Left lung (tissue), 10 donors: ENCODE measurements around the gene TRPV2. TPM values are rescaled to one million over a fixed set of nuclear protein-coding genes. Genes with fewer than 3 reads are reported as not detected.

ENCODE experiments used
- ATAC-seq: fragments of 200-7000 bp; cut with Tn5 transposase; one replicate; pipeline ENCODE4 v1.9.1; 2020; ENCODE audit warnings: moderate library complexity
- DNase-seq, 4 donors: peaks; one replicate each; pipeline ENCODE4 v3.0.0-alpha.2; 2013 to 2020
- H3K27ac ChIP-seq, 2 donors: fragments of 200-600 bp; sonication (generic) in 1 of 2; one replicate each; pipeline versions ENCODE4 v1.5.0 to v1.8.0; 2020 to 2021
- H3K27me3 ChIP-seq, 2 donors: fragments of 200-600 bp; sonication (generic) in 1 of 2; one replicate each; pipeline versions ENCODE4 v1.5.0 to v1.8.0; 2020 to 2021
- H3K36me3 ChIP-seq, 2 donors: fragments of 200-600 bp; sonication (generic) in 1 of 2; one replicate each; pipeline versions ENCODE4 v1.5.0 to v1.8.0; 2020 to 2021
- H3K4me1 ChIP-seq, 2 donors: fragments of 200-600 bp; one replicate each; pipeline ENCODE4 v1.8.0; 2021
- H3K4me3 ChIP-seq, 2 donors: fragments of 200-600 bp; sonication (generic) in 1 of 2; one replicate each; pipeline versions ENCODE4 v1.5.0 to v1.8.0; 2020 to 2021; ENCODE audit warnings: mild to moderate bottlenecking in 1 of 2
- H3K9me3 ChIP-seq, 2 donors: fragments of 200-600 bp; sonication (generic) in 1 of 2; one replicate each; pipeline versions ENCODE4 v1.5.0 to v1.8.0; 2020 to 2021
- intact Hi-C, 2 donors: fragments of 100-400 bp; cut with DNase I; formaldehyde crosslinking; loops; one replicate each; pipeline versions ENCODE4 v1.11.2 to v1.14.2; 2022
- polyA plus RNA-seq, 6 donors: library from polyadenylated mRNA; unstranded; fragments of 120-200 nt; gene quantifications; one replicate each; pipeline ENCODE4 v1.2.1, GENCODE V29; 2013; ENCODE audit not compliant: insufficient read length in 6 of 6
- total RNA-seq, 2 donors: library from RNA; stranded (reverse); fragmentation: NEBNext Ultra II Directional; extraction: Animal tissue kit (Norgen Biotek cat#: 25700); gene quantifications; one replicate each; pipeline ENCODE4 v1.2.1, GENCODE V29; 2021
- TF ChIP-seq, protein P1 (sequence below), 2 donors: fragments of 200-600 bp; sonication (generic) in 1 of 2; IDR thresholded peaks; one replicate each; pipeline versions ENCODE4 v1.5.0 to v1.8.0; 2021; ENCODE audit warnings: antibody characterized with exemption in 2 of 2
- donor health status: DM: no; HTN: yes; CAD: no.
- donor health status: DM: no; HTN: no; CAD: no.

Gene TRPV2
- total and polyA plus RNA-seq, 8 donors, result 9.2 to 97.7 (median 12.2) TPM

DNA sequence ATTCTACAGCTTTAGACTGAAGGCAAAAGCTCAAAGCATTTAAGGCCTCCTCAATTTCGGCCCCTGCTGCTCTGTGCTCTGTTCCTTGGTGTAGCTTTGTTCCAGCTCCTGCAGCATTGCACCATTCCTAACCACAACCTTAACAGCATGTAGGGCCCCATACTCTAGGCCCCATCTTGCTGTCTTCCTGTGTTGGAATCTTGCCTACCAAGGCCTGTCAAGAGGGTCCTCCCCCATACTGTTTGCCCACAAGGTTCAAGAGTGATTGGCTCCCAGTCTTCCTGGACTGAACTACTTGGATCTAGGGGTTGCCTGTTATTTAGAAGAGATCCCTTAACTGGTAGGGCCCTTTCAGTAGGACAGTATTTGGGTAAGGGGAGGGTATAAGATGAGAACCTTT, 26.8 kb downstream of the TRPV2 start:
- H3K4me1 ChIP-seq, result peaks cover 24 to 58% of the 10 kb centered on the region in 2 donors

DNA sequence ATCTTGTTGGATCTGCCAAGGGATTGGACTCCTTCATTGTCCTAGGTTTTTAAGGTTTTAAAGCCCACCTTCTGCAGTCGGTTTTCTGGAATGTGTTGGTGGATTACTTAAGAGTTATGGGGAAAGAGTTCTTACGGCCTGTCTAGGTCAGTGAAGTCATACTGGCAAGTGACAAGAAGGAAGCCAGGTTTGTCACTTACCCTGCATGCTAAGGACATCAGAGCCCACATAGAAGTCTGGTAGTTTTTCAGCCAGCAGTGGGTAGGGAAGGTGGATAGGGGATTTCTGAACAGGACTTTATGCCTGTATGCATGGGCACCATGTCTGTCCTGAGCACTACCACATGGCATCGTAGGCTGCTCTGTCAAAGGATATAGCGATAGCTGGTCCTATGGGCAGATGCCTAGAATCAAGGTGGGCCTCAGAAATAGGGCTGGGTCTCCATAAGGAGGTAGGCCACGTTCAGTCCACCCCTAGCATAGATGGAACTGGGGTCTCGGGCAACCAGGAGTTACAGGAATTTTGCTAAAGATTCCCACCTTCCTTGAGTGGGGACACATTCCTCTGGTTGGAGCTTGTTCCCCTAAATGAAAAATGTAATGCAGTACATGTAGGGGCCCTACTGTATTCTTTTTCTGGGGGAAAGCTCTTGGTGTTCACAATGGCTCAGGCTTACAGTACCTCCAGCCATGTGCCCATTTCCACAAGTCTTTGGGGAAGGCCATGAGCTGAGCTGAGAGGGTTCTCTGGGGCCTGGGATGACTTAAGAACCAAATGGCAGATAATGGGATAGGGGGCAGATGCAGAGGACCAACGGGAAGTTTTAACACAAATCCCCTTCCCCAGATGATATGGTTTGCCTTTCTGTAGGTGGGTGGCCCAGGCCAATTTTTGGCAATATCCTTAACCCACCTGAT, 27.5 kb downstream of the TRPV2 start:
- no peaks in the 10 kb centered on the region for H3K27me3 ChIP-seq

More for the DNA sequence above, 26.8 kb downstream of the TRPV2 start:
- intact Hi-C loops, result no loop called here
- H3K36me3 ChIP-seq, result peaks cover 0 to 65% of the 10 kb centered on the region in 2 donors
- peak overlapping the region in 1 of 2 donors; percentile 98 for H3K4me3 ChIP-seq
- H3K9me3 ChIP-seq, result no peaks in the 10 kb centered on the region
- TF ChIP-seq, protein P1, sequence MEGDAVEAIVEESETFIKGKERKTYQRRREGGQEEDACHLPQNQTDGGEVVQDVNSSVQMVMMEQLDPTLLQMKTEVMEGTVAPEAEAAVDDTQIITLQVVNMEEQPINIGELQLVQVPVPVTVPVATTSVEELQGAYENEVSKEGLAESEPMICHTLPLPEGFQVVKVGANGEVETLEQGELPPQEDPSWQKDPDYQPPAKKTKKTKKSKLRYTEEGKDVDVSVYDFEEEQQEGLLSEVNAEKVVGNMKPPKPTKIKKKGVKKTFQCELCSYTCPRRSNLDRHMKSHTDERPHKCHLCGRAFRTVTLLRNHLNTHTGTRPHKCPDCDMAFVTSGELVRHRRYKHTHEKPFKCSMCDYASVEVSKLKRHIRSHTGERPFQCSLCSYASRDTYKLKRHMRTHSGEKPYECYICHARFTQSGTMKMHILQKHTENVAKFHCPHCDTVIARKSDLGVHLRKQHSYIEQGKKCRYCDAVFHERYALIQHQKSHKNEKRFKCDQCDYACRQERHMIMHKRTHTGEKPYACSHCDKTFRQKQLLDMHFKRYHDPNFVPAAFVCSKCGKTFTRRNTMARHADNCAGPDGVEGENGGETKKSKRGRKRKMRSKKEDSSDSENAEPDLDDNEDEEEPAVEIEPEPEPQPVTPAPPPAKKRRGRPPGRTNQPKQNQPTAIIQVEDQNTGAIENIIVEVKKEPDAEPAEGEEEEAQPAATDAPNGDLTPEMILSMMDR (IDR thresholded peaks at IDR 0.05), result no peak
- peak overlapping the region in 1 of 2 donors; percentile 67 for H3K27ac ChIP-seq
- no peak for ATAC-seq
- no peak for DNase-seq
- H3K27me3 ChIP-seq, result no peaks in the 10 kb centered on the region

DNA sequence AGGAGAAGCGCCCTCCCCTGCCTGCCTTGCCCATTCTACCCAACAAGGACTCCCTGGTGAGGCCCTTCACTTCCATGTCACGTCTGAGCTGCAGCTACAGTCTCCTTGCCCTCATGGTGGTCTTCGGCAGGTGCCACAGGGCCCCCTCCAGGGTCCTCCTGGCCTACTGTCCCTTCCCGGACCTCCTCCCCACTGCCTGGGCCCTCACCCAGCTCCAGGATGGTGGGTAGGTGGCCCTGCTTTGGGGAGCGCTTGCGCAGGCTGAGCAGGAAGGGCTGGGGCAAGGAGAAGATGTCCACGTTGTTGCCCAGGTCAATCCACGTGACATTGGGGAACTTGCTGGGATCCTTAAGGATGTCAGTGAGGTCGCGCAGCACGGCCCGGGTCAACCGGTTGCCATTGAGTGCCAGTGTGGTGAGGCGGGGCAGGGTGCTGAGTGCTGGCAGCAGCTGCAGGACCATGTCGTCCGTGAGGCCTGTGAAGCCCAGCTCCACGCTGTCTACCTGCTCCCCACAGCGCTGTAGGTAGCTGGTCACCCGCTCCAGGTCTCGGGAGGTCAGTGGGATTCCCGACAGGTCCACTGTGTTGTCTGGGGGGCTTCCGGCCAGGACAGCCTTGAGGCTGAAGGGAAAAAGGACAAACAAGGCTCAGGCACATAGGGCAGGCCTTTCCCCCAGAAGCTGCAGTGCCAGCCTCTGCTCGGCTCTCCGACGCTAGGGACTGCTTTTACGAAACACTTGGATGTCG, 28.3 kb downstream of the TRPV2 start:
- Histone ChIP-seq H3K27ac (peak overlapping the region in 1 of 2 donors; percentile 67), H3K9me3 (no peaks in the 10 kb centered on the region), H3K36me3 (peaks cover 0 to 80% of the 10 kb centered on the region in 2 donors), H3K4me1 (peaks cover 24 to 52% of the 10 kb centered on the region in 2 donors), H3K4me3 (no peak overlapping the region), H3K27me3 (no peaks in the 10 kb centered on the region)
- no peak for ATAC-seq
- intact Hi-C loops, result no loop called here
- TF ChIP-seq, protein P1 (IDR thresholded peaks at IDR 0.05), result no peak
- DNase-seq, result no peak

More for the DNA sequence above, 27.5 kb downstream of the TRPV2 start:
- TF ChIP-seq, protein P1 (IDR thresholded peaks at IDR 0.05), result no peak
- DNase-seq (no peak), ATAC-seq (no peak)
- Histone ChIP-seq H3K36me3 (peaks cover 0 to 72% of the 10 kb centered on the region in 2 donors), H3K4me1 (peaks cover 24 to 58% of the 10 kb centered on the region in 2 donors), H3K9me3 (no peaks in the 10 kb centered on the region), H3K4me3 (peak overlapping the region in 1 of 2 donors; percentile 98), H3K27ac (peak overlapping the region in 1 of 2 donors; percentile 67)
- intact Hi-C loops, result no loop called here

DNA sequence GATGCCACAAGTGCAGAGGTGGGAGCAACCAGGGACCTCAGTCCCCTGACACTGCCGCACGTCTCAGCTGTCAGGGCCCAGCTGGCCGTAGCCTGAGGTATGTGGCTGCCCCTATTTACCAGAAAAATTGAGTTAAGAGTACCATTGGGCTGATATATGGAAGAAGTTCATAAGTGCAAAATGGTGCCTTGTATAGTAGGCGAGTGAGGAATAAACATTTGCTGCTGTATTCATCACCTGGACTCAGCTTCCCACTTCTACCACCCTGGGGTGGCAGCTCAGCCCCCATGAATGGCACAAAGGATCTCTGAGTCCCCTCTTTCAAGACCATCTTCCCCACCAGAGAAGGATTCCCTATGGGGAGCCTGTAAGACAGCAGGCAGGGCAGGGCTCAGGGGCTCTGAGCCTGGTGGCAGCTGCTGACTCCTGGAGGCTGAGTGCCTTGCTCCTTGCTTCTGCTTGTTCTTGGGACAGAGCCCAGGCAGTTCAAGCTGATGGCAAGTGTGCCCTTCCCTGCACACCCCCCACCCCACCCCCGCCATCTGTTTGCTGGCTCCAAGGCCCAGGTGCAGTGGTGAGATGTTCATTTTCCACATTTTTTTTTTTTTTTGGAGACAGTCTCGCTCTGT, 29.0 kb downstream of the TRPV2 start:
- Histone ChIP-seq H3K27me3 (no peaks in the 10 kb centered on the region), H3K4me3 (no peak overlapping the region), H3K4me1 (peaks cover 24 to 52% of the 10 kb centered on the region in 2 donors), H3K36me3 (peaks cover 0 to 87% of the 10 kb centered on the region in 2 donors), H3K27ac (peak overlapping the region in 1 of 2 donors; percentile 4), H3K9me3 (no peaks in the 10 kb centered on the region)
- no peak for ATAC-seq
- intact Hi-C loops, result no loop called here
- DNase-seq, result peak in 1 of 4 donors; percentile 39
- TF ChIP-seq, protein P1 (IDR thresholded peaks at IDR 0.05), result no peak
